VCaP (cell line): ENCODE measurements around the gene PTCD3.

ENCODE experiments used
- H3K27ac ChIP-seq: fragments of 450-650 bp; 2 replicates; pipeline ENCODE4 v1.5.1; 2017
- CTCF ChIP-seq: fragments of 450-650 bp; conservative IDR thresholded peaks from 2 replicates; pipeline ENCODE4 v1.5.1; 2017; ENCODE audit warnings: mild to moderate bottlenecking, moderate library complexity

Gene PTCD3

GRCh38 chr2:86139981-86140380 is 33.9 kb downstream of the PTCD3 start:
- TF ChIP-seq CTCF, result no peak

GRCh38 chr2:86140969-86141392 is 34.9 kb downstream of the PTCD3 start:
- no peak overlapping the region for H3K27ac ChIP-seq

More at GRCh38 chr2:86139981-86140380, 33.9 kb downstream of the PTCD3 start:
- no peak overlapping the region for H3K27ac ChIP-seq

GRCh38 chr2:86142436-86143257 is 36.6 kb downstream of the PTCD3 start:
- H3K27ac ChIP-seq, result no peak overlapping the region
- TF ChIP-seq CTCF, result no peak

More at GRCh38 chr2:86140969-86141392, 34.9 kb downstream of the PTCD3 start:
- TF ChIP-seq CTCF, result no peak

- TF ChIP-seq CTCF, result no peak
- no peak overlapping the region for H3K27ac ChIP-seq
Measured at GRCh38 chr2:86143307-86143706, 37.3 kb downstream of the PTCD3 start.

GRCh38 chr2:86143926-86144685 is 38.1 kb downstream of the PTCD3 start:
- H3K27ac ChIP-seq, result no peak overlapping the region
- TF ChIP-seq CTCF, result no peak

GRCh38 chr2:86147793-86148192 is 41.8 kb downstream of the PTCD3 start:
- no peak for TF ChIP-seq CTCF

GRCh38 chr2:86150502-86150901 is 44.5 kb downstream of the PTCD3 start:
- TF ChIP-seq CTCF, result no peak

More at GRCh38 chr2:86147793-86148192, 41.8 kb downstream of the PTCD3 start:
- H3K27ac ChIP-seq, result no peak overlapping the region

More at GRCh38 chr2:86150502-86150901, 44.5 kb downstream of the PTCD3 start:
- H3K27ac ChIP-seq, result no peak overlapping the region
